Keratinocyte (primary cell): ENCODE data around the gene PRPF6.

Experiments
- EZH2 ChIP-seq: IDR thresholded peaks from one replicate; pipeline ENCODE4 v1.6.1; 2012; ENCODE audit warnings: inconsistent platforms, mild to moderate bottlenecking, low read length, moderate library complexity
- TF ChIP-seq, protein P1 (sequence below), 3 experiments: IDR thresholded peaks in 1 of 3; conservative IDR thresholded peaks in 1 of 3; optimal IDR thresholded peaks in 1 of 3; 2 replicates in 2 of 3; 3 replicates in 1 of 3; pipeline versions ENCODE3 to v1.5.1; 2011; ENCODE audit warnings: low read length in 3 of 3, mild to moderate bottlenecking in 3 of 3, moderate library complexity in 2 of 3, control low read depth in 1 of 3, inconsistent platforms in 1 of 3; ENCODE audit not compliant: insufficient read depth in 2 of 3; ENCODE audit errors: extremely low read depth in 1 of 3

GRCh38 chr20:63968928-63969760 lies 11.8 kb upstream of the PRPF6 start:
- TF ChIP-seq EZH2, result no peak
- TF ChIP-seq, protein P1, sequence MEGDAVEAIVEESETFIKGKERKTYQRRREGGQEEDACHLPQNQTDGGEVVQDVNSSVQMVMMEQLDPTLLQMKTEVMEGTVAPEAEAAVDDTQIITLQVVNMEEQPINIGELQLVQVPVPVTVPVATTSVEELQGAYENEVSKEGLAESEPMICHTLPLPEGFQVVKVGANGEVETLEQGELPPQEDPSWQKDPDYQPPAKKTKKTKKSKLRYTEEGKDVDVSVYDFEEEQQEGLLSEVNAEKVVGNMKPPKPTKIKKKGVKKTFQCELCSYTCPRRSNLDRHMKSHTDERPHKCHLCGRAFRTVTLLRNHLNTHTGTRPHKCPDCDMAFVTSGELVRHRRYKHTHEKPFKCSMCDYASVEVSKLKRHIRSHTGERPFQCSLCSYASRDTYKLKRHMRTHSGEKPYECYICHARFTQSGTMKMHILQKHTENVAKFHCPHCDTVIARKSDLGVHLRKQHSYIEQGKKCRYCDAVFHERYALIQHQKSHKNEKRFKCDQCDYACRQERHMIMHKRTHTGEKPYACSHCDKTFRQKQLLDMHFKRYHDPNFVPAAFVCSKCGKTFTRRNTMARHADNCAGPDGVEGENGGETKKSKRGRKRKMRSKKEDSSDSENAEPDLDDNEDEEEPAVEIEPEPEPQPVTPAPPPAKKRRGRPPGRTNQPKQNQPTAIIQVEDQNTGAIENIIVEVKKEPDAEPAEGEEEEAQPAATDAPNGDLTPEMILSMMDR (optimal IDR thresholded peaks at IDR 0.05 in 1 of 3, IDR thresholded peaks at IDR 0.05 in 1 of 3, conservative IDR thresholded peaks at IDR 0.05 in 1 of 3; ENCODE audit: extremely low read depth in 1 of 3, insufficient read depth in 2 of 3, low read length in 3 of 3), result no peak
